DMS53 (cell line): ENCODE measurements around the gene ZNRF3.
"Not testable (repeated sequence)": the region's sequence is repeated elsewhere in the genome, so short reads cannot be mapped to it uniquely, and the experiment has no call there.

Experiments
- DNase-seq: peaks from one replicate; lab custom pipeline; 2025; lab: John Stamatoyannopoulos, UW

ZNRF3 gene

GRCh38 chr22:28882878-28883656 lies at the start of gene ZNRF3:
Gene ZNRF3, plus strand, starts transcription at chr22:28883572. Its CDS starts 195 bp downstream, at chr22:28883767.
- DNase-seq: peak; percentile 85

DNA sequence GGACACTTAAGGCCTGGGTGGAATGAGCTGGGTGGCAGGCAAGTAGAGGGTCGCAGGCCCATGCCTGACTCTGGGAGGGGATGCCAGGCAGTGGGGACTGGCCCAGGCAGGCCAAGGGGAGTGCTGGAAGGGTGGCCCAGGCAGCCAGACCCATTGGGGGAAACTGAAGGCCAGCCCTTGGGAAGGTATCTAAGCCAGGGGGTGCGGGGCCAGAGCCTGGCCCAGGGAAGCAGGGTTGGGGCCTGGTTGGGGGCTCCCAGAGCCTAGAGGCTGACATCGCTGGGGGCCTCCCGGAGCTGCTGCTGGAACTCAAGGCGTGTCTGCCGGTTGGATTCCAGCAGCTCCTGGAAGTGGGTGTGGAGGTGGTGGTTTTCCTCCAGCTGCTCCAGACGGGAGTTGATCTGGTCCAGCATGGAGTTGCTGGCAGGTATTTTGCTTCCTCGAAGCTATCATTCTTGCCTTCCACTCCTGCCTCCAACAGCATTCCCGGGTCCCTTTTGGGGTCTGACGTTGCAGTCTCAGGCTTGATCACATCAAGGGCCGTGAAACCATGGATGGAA lies 47.7 kb upstream of the ZNRF3 start:
- DNase-seq: no peak

- no peak for DNase-seq
These were observed 45.7 kb upstream of the ZNRF3 start for GRCh38 chr22:28837640-28838039.

GRCh38 chr22:28838971-28839370 lies 44.4 kb upstream of the ZNRF3 start:
- no peak for DNase-seq

- no peak for DNase-seq
These were observed 42.3 kb upstream of the ZNRF3 start for GRCh38 chr22:28841111-28841510.

DNA sequence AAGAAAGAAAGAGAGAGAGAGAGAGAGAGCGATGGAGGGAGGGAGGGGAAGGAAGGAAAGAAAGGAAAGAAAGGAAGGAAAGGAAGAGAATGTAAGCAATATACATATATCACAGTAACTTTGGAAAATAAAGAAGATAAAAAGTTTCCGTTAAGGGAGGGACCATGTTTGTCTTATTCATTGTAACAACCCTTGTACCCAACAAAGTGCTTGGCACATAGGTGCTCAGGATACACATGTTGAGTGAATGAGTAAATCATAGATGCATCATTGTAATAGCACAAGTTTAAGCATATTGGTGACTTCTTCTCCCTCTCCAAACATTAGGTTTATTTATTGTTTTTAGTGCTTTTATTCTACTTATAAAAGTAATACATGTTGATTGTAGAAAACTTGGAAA lies 39.7 kb upstream of the ZNRF3 start:
- no peak for DNase-seq

GRCh38 chr22:28844277-28844676 lies 39.1 kb upstream of the ZNRF3 start:
- DNase-seq: not testable (repeated sequence)

- DNase-seq: no peak
These were observed 36.4 kb upstream of the ZNRF3 start for GRCh38 chr22:28846994-28847393.

- peak; percentile 59 for DNase-seq
These were observed 27.8 kb upstream of the ZNRF3 start for GRCh38 chr22:28855355-28856094.

DNA sequence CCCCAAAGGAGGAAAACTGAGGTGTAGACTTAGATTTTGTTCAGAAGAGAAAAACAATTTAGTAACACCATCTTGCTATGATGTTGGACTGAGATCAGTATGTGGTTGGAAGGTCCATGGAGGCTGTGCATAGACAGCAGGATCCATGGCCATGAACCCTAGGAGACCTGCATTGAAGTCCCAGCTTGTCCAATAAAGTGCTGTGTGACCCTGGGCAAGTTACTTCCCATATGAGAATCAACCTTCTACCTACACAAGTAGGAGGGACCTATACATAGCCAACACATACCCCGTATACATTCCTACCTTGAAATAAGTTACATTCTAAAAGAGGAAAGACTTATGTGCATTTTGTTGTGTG lies 27.3 kb upstream of the ZNRF3 start:
- no peak for DNase-seq

DNA sequence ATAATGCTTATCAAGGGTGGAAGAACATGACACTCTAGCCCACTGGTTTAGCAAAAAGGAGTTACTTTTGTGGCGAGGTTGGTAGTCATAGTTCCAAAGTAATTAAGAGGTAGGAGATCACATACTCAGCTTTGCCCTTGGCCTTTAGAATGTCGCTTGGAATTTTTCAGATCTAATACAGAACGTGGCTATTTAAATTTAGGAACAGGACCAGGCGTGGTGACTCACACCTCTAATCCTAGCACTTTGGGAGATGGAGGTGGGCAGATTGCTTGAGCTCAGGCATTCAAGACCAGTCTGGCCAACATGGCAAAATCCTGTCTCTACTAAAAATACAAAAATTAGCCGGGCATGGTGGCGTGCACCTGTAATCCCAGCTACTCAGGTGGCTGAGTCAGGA lies 26.1 kb upstream of the ZNRF3 start:
- DNase-seq: no peak

GRCh38 chr22:28864878-28865596 lies 18.3 kb upstream of the ZNRF3 start:
- DNase-seq: peak; percentile 46

DNA sequence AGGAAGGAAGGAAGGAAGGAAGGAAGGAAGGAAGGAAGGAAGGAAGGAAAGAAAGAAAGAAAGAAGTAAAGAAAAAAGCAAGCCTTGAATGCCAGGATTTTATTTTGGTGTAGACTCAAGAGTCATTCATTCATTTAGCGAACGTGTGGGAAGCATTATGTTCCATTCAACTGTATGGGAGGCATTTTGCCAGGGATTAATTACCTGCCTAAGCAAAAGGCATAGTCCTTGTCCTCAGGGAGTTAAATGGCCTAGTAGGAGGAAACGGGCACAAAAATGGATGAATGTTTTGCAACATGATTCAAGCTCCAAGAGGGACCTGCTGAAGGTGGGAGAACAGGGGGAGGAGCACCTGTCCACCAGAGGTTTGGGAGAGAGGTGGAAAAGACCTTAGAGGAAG lies 16.2 kb upstream of the ZNRF3 start:
- DNase-seq: peak; percentile 1

DNA sequence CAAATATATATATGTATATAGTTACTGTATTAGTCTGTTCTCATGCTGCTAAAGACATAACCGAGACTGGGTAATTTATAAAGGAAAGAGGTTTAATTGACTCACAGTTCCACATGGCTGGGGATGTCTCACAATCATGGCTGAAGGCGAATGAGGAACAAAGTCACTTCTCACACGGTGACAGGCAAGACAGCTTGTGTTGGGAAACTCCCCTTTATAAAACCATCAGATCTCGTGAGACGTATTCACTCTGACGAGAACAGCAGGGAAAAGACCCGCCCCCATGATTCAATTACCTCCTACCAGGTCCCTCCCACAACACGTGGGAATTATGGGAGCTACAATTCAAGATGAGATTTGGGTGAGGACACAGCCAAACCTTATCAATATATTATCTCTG lies 15.0 kb upstream of the ZNRF3 start:
- not testable (repeated sequence) for DNase-seq

DNA sequence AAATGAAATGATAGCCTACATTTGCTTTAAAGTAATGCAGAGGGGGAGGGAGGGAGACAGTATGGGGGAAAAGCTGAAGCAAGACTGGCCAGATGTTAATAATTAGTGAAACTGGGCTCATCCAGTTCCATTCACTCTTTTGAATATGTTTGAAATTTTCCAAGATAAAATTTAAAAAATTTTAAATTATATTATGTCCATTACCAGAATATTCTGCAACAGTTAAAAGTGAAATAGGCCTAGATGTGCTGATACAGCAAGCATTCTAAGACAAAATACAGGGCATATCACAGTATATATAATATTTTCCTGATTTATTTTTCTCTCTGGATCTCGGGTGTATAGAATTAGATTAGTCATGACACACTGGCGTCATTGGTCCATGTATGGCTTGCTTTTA lies 13.6 kb upstream of the ZNRF3 start:
- no peak for DNase-seq

GRCh38 chr22:28873183-28873963 lies 10.0 kb upstream of the ZNRF3 start:
- DNase-seq: no peak

- DNase-seq: no peak
These were observed 9.3 kb upstream of the ZNRF3 start for GRCh38 chr22:28874061-28874460.

GRCh38 chr22:28874811-28875320 lies 8.5 kb upstream of the ZNRF3 start:
- no peak for DNase-seq

GRCh38 chr22:28882545-28882877 lies 861 bp upstream of the ZNRF3 start:
- DNase-seq: peak; percentile 40

- DNase-seq: no peak
These were observed 215 bp downstream of the ZNRF3 start for GRCh38 chr22:28883657-28883916.

DNA sequence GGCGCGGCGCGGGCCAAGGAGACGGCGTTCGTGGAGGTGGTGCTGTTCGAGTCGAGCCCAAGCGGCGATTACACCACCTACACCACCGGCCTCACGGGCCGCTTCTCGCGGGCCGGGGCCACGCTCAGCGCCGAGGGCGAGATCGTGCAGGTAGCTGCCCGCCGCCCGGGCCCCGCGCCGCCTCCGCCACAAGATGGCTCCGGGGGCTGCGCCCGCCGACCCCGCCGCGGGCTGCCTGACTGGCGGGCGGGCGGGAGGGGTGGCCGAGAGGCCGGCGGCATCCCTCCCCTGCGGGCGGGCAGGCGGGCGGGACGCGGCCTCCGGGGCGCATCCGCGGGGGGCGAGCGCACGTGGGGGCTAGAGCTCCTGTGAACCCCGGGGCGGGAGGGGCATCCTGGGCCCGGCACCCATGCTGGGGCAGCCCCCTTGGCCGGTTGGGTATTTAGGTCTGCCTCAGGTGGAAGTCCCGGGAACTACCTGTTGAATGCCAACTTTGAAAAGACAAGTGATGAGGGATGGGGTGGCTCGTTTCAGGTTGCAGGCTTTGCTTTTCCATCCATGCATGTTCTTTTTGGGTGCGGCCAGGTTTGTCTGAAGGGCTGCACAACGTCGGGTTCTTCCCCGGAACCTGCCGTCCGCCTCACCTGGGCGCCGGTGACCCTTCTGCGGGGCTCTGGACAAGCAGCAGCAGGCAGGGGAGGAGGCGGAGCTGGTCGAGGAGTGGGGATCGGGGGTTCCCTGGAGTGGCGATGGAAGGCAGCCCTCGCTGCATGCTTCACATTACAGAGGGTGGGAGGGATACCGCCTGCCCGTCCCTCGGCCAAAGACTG lies 760 bp downstream of the ZNRF3 start:
- DNase-seq: peak; percentile 57
